Activated CD4-positive, alpha-beta T cell treated with anti-CD3 and anti-CD28 coated beads, Interleukin-2, amount 10 ng/mL, durations not matched to agents 24 days and 14 days (primary cell): Measurements from ENCODE around the gene SCYGR3. TPM values are rescaled to one million over a fixed set of nuclear protein-coding genes. Genes with fewer than 3 reads are reported as not detected.

Experiments used
- DNase-seq: peaks from one replicate; pipeline ENCODE4 v3.0.0; 2022
- H3K27ac Mint-ChIP-seq: one replicate; pipeline ENCODE4 v1.8.0; 2022; ENCODE audit warnings: mild to moderate bottlenecking, mixed read lengths
- H3K27me3 Mint-ChIP-seq: one replicate; pipeline ENCODE4 v1.8.0; 2022; ENCODE audit warnings: mixed read lengths
- H3K36me3 Mint-ChIP-seq: one replicate; pipeline ENCODE4 v1.8.0; 2022; ENCODE audit warnings: low read depth, mild to moderate bottlenecking, mixed read lengths
- H3K4me1 Mint-ChIP-seq: one replicate; pipeline ENCODE4 v1.8.0; 2021; ENCODE audit warnings: mixed read lengths
- H3K4me3 Mint-ChIP-seq: one replicate; pipeline ENCODE4 v1.8.0; 2022; ENCODE audit warnings: mild to moderate bottlenecking, moderate library complexity, mixed read lengths
- H3K9me3 Mint-ChIP-seq: one replicate; pipeline ENCODE4 v1.8.0; 2021; ENCODE audit warnings: mixed read lengths
- intact Hi-C: fragments of 100-400 bp; cut with micrococcal nuclease; formaldehyde crosslinking; loops from one replicate; pipeline ENCODE4 v1.15.1; 2023
- total RNA-seq: library from RNA; stranded (reverse); gene quantifications from 2 replicates; pipeline ENCODE4 v1.2.3, GENCODE V29; 2022

Gene SCYGR3
- total RNA-seq, 1 donor from 2014 or later: not detected

GRCh38 chr2:227566012-227566411 is 48.6 kb downstream of the SCYGR3 start:
- H3K4me1 Mint-ChIP-seq: no peaks in the 10 kb centered on the region
- no peak overlapping the region for H3K4me3 Mint-ChIP-seq
- no peak for DNase-seq
- H3K27me3 Mint-ChIP-seq: no peaks in the 10 kb centered on the region
- intact Hi-C loops: no loop called here
- H3K27ac Mint-ChIP-seq: no peak overlapping the region
- H3K9me3 Mint-ChIP-seq: no peaks in the 10 kb centered on the region
- peaks cover 5% of the 10 kb centered on the region for H3K36me3 Mint-ChIP-seq

- DNase-seq: no peak
- peaks cover 5% of the 10 kb centered on the region for H3K36me3 Mint-ChIP-seq
- H3K27ac Mint-ChIP-seq: no peak overlapping the region
- no peaks in the 10 kb centered on the region for H3K27me3 Mint-ChIP-seq
- no peaks in the 10 kb centered on the region for H3K4me1 Mint-ChIP-seq
- no peak overlapping the region for H3K4me3 Mint-ChIP-seq
- intact Hi-C loops: no loop called here
- no peaks in the 10 kb centered on the region for H3K9me3 Mint-ChIP-seq
Measured at GRCh38 chr2:227565080-227565479, 49.6 kb downstream of the SCYGR3 start.

Other genes with a start within 250 kb of the SCYGR3 start
- not detected in 2 replicates for gene TM4SF20, start 235.5 kb downstream of the SCYGR3 start, total RNA-seq
- not detected in 2 replicates for gene SCYGR1, start 226.9 kb downstream of the SCYGR3 start, total RNA-seq
- gene AGFG1, start 142.7 kb downstream of the SCYGR3 start, total RNA-seq: 221 and 229 TPM in 2 replicates
- not detected in 2 replicates for gene SCYGR2, start 15.9 kb downstream of the SCYGR3 start, total RNA-seq
- gene SCYGR4, start 2.7 kb upstream of the SCYGR3 start, total RNA-seq: not detected in 2 replicates
- gene SCYGR5, start 52.0 kb upstream of the SCYGR3 start, total RNA-seq: not detected in 2 replicates
- not detected in 2 replicates for gene SLC19A3, start 103.2 kb upstream of the SCYGR3 start, total RNA-seq
- gene SCYGR6, start 109.9 kb upstream of the SCYGR3 start, total RNA-seq: not detected in 2 replicates
- not detected in 2 replicates for gene SCYGR7, start 113.5 kb upstream of the SCYGR3 start, total RNA-seq
- not detected in 2 replicates for gene SCYGR8, start 131.1 kb upstream of the SCYGR3 start, total RNA-seq
- gene CCL20, start 199.0 kb upstream of the SCYGR3 start, total RNA-seq: 3.2 and 4.4 TPM in 2 replicates